Neural cell (in vitro differentiated cells): ENCODE data around the gene WDR73.
"Not testable (repeated sequence)": the region's sequence is repeated elsewhere in the genome, so short reads cannot be mapped to it uniquely, and the experiment has no call there.

Experiments
- EP300 ChIP-seq: fragments of 450-650 bp; conservative IDR thresholded peaks from 2 replicates; pipeline ENCODE4 v1.6.1; 2014; ENCODE audit warnings: antibody characterized with exemption, mild to moderate bottlenecking, moderate library complexity; ENCODE audit not compliant: poor library complexity, severe bottlenecking
- EZH2 ChIP-seq: fragments of 200-600, 300-800 bp; shearing (Covaris generic), sonication (generic); IDR thresholded peaks from 2 replicates; pipeline ENCODE4 v1.6.1; 2014; ENCODE audit warnings: antibody characterized with exemption, low read length, borderline replicate concordance, mild to moderate bottlenecking; ENCODE audit not compliant: insufficient read depth, poor library complexity, severe bottlenecking
- MXI1 ChIP-seq: fragments of 450-650 bp; conservative IDR thresholded peaks from 2 replicates; pipeline ENCODE4 v1.6.1; 2014; ENCODE audit warnings: antibody characterized with exemption, mild to moderate bottlenecking; ENCODE audit not compliant: poor library complexity, severe bottlenecking
- RAD21 ChIP-seq: fragments of 450-650 bp; conservative IDR thresholded peaks from 2 replicates; pipeline ENCODE4 v1.6.1; 2014; ENCODE audit warnings: antibody characterized with exemption, mild to moderate bottlenecking, moderate library complexity
- SMC3 ChIP-seq: fragments of 450-650 bp; conservative IDR thresholded peaks from 2 replicates; pipeline ENCODE4 v1.6.1; 2014; ENCODE audit warnings: antibody characterized with exemption, mild to moderate bottlenecking, moderate library complexity; ENCODE audit not compliant: poor library complexity
- TF ChIP-seq, protein P1 (sequence below): fragments of 450-650 bp; IDR thresholded peaks from 2 replicates; pipeline ENCODE4 v1.5.1; 2014; ENCODE audit warnings: antibody characterized with exemption, mild to moderate bottlenecking, moderate library complexity; ENCODE audit not compliant: poor library complexity, severe bottlenecking

DNA sequence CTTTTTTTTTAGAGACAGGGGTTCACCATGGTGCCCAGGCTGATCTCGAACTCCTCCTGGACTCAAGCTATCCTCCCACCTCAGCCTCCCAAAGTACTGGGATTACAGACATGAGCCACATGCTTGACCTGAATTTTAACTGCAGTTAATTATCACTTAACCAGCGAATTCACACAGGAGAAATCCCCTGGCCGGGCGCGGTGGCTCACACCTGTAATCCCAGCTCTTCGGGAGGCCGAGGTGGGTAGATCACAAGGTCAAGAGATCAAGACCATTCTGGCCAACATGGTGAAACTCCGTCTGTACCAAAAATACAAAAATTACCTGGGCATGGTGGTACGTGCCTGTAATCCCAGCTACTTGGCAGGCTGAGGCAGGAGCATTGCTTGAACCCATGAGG, 12.2 kb downstream of the WDR73 start:
- TF ChIP-seq, protein P1, sequence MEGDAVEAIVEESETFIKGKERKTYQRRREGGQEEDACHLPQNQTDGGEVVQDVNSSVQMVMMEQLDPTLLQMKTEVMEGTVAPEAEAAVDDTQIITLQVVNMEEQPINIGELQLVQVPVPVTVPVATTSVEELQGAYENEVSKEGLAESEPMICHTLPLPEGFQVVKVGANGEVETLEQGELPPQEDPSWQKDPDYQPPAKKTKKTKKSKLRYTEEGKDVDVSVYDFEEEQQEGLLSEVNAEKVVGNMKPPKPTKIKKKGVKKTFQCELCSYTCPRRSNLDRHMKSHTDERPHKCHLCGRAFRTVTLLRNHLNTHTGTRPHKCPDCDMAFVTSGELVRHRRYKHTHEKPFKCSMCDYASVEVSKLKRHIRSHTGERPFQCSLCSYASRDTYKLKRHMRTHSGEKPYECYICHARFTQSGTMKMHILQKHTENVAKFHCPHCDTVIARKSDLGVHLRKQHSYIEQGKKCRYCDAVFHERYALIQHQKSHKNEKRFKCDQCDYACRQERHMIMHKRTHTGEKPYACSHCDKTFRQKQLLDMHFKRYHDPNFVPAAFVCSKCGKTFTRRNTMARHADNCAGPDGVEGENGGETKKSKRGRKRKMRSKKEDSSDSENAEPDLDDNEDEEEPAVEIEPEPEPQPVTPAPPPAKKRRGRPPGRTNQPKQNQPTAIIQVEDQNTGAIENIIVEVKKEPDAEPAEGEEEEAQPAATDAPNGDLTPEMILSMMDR: not testable (repeated sequence)
- TF ChIP-seq RAD21, SMC3, MXI1, EP300, EZH2: not testable (repeated sequence)
